8988T (cell line): Measurements from ENCODE around the gene MAML3.
"Not testable (repeated sequence)": the region's sequence is repeated elsewhere in the genome, so short reads cannot be mapped to it uniquely, and the experiment has no call there.

Source experiments
- DNase-seq: peaks from one replicate; pipeline ENCODE4 v3.0.0; 2011

The MAML3 gene

DNA sequence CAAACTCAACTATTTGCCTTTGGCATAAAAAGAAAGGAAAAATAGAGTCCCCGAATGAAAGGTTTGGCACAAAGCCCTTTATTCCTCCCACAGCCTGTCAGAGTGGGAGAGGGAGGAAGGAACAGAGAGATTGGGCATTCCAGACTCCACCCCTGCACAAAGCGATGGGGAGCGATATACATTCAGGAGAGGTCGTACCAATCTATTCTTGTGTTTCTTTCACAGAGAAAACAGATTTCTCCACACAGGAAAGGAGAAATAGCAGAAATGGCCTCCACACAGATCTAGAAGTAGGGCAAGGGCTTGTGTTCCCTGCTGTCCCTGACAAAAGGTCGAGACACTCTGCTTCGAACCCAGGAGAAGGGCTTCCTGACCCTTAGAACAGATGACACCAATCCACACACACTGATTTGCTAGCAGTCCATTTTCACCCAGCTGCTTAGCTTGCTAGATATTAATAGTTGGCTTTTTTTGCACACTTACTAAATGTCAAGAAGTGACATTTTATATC lies 197.4 kb downstream of the MAML3 start:
- DNase-seq: no peak

DNA sequence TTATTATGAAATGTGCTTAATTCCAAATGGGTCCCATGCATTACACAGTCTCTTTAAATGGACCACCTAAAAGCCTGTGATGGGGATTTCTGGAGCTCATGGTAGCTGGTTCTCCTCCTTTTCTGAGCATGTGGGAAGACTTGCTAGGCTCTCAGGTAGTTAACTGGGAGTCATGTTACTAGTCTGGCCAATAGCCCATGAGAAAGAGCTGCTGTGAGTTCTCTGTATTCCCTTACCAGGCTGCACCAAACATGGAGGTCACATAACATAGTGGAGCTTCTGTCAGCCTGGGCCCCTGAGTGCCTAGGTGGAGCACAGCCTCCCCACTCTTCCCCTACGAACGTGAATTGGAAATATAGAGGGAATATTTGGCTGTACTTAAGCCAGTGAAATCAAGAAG lies 198.4 kb downstream of the MAML3 start:
- DNase-seq: no peak

DNA sequence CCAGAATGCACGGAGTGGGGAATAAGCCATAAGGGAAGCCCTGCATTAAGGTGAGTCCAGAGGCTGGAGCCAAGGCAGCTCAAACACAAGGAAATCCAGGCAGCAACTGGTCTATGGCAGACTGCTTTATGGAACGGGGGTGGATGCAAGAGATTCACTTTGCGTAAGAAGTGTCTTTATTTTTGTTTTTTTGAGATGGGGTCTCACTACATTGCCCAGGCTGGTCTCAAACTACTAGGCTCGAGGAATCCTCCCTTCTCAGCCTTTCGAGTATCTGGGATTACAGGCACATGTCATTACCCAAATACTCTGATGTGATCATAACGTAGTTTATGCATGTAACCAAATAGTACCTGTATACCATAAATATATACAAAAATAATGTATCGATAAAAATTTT lies 199.5 kb downstream of the MAML3 start:
- no peak for DNase-seq

DNA sequence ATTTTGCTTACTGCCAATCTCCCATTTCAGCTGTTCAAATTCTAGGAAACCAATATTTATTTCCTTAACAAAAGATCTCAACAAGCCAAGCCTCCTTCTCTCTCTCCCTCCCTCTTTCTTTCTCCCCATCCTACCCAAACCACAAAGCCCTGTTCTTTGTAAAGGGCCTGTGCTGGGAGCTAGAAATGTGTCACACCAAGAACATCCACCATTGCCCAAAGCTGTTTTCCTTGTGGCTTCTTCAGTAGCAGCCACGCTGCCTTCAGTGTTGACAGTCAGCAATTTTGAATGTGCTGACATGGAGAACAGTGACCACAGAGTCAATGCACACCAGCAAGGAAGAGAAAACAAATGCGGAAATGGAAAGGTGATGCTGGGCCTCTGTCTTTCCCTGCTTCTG lies 203.0 kb downstream of the MAML3 start:
- DNase-seq: no peak

DNA sequence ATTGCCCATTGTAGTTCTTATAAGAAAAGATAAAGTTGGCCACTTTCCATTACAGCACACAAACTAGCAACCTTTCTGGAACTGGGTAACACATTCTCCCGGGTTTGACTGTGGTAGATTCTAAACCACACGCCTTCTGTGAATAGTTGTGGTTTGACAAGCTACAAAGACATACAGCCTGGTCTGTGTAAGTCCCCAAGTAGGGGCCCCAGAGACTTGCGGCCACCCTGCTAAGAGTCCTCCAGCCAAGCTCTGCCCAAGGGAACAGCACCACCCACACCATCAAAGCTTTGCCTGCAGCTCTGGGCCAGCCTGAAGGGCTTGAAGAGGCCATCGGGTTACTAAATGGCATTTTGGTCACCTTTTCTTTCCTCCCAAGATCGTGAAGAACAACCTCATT lies 203.4 kb downstream of the MAML3 start:
- DNase-seq: no peak

DNA sequence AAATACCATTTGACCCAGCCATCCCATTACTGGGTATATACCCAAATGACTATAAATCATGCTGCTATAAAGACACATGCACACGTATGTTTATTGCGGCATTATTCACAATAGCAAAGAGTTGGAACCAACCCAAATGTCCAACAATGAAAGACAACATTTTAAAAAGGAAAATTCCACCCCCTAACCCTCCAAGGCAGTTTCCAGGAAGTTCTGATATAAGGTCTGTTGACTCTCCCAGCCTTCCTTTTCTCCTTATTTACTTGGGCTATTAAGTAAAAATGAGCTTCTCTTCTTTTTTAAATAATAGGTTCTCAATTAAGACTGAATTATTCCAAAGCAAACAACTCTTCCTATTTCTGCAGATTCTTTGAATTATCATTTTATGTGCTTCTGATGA lies 209.1 kb downstream of the MAML3 start:
- DNase-seq: not testable (repeated sequence)

DNA sequence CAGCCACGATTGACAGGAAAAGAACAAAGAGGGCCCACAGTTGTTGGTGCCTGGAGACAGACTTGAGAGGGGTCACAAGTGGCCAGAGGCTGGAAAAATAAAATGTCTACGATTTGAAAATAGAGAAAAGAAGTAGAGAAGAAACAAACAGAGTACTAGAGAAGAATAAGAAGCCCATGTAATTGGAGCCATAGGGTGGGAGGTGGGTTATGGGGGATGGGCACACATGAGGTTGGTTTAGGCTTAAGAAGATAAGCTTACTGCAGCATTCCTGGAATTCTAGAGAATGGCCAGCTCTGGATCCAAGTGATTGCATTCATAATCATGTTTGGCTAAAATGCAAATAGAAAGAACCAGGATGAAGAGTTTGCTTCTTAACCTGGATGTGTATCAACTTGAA lies 210.7 kb downstream of the MAML3 start:
- no peak for DNase-seq

DNA sequence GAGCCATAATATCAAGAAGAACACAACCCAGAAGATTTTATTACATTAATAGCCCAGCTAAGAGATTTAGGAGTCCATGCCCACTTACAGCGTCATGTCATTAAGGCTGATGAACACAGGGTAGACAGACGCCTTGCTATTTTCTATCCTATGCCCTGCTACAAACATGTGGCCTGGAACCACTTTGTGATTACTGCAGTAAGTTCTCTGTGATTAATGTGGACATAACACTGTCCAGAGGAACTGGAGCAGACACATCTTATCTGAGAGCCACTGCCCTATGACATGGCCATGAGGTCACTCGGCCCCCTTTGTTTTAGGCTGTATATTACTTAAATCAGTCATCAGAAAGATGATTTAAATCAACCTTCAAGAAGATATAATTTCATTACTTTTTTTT lies 211.7 kb downstream of the MAML3 start:
- DNase-seq: no peak

DNA sequence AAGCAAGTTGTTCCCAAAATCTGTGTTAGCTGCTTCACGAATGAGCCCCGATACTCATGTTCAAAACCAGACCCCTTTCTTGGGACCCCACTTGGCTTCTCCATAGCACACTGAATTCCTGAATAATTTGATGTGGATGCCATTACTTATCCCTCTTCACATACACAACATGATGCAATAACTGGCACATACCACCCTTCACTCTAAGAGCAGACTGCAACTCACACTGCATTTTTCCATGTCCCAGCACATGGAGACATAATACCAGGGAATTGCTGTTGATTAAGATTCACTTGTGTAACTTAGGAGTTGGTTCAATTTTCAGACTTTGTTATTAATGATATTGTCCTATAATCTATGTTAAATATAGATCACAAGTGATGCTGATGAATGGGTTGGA lies 213.4 kb downstream of the MAML3 start:
- no peak for DNase-seq

DNA sequence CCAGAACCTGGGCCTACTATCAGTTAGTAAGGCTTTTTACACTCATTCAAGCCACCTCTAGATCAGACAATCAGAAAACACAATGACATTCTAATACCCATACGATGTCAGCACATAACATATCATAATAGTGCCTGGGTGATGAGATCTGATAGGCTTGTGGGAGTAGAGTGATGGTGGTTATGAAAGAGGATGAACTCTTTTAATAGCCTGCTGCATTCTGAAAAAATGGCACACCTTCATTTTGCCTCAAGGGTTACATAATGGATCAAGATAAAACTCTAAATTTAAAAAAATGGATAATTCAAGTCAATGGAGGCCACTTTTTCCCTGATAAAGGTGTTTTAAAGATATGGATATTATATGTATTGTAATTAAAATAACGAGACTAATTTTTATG lies 215.6 kb downstream of the MAML3 start:
- DNase-seq: no peak

DNA sequence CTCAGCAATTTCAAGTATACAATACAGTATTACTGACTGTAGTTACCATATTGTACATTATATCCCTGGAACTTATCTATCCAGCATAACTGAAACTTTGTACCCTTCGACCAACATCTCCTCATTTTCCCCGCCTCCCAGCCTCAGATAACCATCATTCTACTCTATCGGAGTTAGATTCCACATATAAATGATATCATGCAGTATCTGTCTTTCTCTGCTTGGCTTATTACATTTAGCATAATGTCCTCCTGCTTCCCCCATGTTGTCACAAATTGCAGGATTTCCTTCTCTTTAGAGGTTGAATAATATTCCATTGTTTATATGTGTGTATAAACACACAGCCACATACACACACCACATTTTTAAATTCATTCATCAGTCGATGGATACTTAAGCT lies 218.1 kb downstream of the MAML3 start:
- DNase-seq: no peak

DNA sequence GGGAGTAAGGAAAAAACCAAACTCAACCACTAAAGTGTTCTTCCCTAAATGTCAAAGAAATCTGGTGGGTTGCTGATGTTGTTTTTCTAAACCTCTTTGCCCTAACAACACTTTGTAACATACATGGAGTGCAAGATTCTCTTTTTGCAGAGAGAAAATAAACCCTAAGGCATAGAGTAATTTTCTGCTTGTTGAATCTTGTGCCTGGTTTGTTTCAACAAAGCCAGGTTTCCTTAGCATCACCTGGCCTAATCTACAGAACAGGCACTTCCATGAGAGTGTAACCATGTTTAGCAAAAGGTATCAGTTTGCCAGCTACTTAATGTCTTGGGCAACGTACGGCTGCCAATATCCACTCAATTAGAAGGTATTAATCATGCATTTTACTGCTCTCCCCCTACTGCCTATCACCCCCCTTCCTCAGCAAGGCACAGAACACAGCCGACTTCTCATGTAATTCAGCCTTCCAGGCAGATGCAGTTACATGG lies 219.2 kb downstream of the MAML3 start:
- no peak for DNase-seq

DNA sequence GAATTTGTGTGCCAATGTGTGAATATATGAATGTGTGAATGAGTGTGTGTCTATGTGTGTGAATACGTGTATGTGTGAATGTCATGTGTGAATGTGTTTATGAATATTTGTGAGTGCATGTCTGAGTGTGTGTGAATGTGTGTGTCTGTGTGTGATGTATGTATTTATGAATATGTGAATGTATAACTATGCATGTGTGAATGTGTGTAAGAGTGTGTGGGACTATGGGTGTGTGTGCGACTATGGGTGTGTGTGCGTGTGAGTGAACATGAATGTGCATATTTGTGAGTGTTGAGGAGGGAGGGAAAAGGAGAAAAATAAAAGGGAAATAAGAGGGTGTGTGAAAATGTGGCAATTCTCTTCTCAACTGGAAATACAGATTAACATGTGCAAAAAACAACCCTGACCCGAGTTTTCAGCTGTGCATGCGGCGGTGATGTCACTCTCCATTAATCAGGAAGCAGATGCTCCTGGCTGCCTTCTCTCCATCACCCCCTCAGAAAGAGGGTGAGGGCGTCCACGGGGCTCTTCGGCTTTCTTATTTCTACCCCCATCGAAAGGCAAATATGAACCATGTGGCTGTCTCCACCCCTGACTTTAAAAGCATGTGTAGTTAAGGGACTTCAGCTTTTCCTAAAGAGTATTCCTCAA lies 219.8 kb downstream of the MAML3 start:
- DNase-seq: no peak

DNA sequence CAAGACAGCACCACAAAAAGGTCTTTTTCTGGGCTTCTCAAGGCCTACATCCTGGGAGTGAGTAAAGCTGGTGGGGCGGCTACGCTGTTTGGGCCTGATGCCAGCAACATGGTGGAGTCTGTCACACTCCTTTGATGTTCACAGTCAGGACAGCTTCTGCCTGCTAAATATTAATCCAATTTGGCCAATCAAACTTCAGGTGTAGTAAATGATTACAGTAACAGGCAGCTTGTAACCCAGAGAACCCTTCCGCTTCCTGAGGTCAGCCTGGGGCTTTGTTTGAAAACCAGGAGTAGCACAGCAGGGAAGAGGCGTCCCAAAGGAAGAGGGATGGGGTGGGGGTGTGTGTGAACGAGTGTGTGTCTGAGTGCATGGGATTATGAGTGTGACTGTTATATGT lies 220.4 kb downstream of the MAML3 start:
- DNase-seq: no peak

DNA sequence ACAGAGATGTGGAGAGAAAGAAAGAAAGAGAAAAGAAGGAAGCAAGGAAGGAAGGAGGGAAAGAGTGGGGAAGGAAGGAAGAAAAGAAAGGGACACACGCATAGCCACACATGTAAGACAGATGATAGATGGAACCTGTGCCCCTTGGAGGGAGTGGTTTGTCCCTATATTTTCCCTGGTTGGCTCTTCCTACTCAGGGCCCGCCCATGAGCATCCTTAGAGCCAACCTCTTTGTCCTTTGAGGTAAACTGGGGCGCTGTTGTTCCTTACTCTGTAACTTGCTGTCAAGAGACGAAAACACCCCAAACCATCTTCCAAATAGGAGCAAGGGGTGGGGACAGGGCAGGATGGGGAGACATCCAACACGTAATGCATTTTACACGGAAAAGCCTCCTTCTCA lies 220.9 kb downstream of the MAML3 start:
- DNase-seq: no peak

DNA sequence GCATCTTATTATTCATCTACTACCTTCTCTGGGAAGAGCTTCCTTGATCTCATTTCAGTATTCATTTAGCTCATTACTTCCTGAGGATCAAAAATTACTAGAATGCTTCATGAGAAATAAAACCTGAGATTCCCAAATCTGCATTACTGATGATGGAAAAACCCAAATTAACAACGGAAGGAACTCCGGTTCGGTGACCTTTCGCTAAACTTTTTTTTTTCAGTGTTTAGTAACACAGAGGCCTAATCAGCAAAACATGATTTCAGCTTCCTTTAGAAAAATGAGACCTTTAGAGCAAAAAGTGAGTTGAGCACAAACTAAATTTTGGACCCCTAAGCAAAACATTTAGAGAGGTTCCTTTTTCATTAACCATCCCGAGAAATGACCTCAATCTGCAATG lies 229.2 kb downstream of the MAML3 start:
- DNase-seq: no peak

DNA sequence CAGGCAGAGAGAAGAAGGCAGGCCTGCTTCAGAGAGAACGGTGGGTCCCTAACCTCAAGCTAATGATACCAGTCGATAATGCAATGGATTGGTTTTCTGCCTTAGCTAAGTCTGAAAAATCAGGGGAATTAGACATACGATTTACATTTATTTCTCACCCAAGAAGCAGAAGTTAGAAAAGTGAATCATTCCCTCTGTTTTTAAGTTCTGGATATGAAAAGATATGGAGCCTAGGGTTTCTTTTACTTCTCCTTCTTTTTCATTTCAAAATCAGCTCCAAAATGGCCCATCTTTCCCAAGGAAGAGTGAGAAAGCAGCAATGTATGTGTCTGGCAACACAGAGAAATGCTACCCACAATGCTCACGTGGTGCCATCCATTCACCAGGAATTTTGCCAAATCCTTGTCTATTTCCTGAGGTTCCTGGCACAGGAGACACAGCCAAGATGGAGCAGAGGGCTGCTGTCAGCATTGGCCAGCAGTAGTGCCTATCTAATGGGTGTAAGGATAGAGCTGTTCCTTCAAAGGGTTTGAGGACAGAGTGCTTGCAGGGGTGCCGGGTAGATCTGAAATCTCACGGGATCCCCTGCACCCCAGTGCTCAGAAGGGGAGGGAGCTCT lies 231.5 kb downstream of the MAML3 start:
- DNase-seq: no peak

DNA sequence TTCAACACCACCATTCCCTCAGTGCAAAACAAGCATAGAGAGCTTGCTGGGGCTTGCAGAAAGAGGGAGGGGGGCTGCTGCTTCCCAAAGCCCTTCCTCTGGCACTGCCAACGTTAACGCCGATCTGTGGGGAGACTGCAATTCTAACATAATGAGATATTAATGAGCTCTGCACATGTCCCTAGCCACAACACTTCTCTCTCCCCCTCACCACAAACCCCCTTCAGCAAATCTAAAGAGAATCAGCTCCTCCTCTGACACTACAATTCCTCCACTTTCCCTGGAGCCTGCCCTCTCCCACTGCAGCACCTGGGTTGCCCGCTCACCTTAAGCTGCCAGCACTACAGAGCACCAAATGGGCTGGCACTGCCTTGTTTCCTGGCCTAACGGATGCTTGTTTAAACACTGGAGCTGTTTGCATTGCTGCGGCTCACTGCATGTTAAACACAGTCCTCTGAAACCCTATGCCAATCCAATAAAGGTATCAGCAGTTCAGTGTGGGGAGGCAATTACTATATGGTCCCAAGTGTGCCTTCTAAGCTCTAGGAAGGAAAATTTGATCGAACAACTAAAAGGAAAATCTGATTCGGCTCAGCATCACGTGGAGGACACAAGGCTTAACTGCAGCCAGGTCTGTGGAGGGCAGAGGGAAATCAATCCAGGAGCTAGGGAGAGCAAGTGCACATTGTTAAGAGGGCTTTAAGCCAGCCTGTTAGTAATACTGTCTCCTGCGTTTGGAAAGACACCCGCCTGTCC lies 232.4 kb downstream of the MAML3 start:
- no peak for DNase-seq

DNA sequence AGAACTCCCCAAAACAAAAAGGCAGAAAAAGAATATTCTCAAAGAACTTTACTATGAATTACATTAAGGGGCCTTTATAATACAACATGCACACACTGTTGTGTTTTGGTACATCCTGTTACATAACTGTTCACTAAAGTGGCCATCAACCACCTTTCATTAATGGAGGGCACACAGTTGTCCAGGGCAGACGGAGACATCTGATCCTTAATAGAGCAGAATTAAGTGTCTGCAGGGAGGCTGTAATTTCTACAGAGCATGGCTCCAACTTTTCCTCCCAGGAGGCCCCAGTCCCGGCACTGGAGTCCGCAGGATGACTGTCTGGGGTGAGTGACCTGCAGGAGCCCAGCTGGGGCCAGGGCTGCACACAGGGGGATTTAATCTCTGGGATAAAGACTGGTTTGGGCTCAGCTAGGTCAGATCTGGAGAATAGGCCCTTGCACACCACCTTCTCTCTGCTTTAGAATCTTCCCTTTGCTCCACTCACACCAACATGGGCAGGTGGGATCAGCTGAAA lies 233.4 kb downstream of the MAML3 start:
- no peak for DNase-seq

DNA sequence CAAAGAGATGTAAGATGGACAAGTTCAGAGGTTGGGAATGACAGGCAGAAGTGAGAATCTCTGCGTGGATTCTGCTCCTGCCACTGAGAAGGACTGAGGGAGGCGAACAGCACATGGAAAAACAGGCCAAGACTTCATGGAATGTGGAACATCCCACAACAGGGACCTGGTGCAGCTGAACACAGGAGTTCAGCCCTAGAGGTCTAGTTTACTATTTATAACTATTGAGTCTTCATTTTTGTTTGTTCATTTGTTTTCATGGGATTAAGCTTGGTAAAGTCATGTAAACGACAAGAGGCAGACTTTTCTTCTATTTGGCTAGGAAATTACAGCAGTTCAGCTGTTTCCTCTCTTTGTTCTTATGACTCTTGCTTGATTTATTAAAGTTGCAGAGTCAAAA lies 234.5 kb downstream of the MAML3 start:
- no peak for DNase-seq

DNA sequence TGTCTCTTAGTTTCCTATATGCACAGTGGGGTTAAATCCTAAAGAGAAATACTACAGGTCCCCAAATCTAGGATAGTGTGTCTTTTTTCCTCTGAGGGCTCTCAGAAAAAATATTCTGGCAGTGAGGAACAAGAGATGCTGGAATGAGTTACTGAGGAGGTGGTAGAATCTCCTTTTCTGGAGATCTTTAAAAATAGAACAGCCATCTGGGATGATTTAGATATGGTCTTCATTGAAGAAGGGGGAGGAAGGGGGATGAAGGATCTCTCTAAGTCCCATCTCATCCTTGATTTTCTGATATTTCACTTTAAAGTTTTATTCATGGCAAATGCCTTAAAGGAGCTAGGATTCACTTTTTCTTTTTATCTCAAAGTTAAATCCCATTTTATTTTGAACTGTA lies 235.0 kb downstream of the MAML3 start:
- no peak for DNase-seq

DNA sequence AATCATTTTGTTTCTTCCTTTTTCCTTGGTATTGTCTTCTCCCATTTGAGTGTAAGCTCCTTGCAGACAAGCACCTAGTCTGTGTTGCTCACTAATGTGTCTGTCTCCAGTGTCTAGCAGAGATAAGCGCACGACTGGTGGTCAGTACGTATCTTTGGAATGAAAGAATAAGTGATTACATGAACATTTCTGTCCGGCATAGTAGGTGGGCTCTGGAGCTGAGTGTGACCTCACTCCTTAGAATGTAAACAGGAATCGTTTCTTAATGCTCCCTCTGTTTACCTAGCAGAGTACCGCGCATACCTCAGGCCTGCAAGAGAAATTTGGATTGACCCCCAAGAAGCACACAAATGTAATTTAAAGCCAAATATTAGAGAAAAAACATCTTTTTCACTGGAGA lies 235.4 kb downstream of the MAML3 start:
- no peak for DNase-seq

DNA sequence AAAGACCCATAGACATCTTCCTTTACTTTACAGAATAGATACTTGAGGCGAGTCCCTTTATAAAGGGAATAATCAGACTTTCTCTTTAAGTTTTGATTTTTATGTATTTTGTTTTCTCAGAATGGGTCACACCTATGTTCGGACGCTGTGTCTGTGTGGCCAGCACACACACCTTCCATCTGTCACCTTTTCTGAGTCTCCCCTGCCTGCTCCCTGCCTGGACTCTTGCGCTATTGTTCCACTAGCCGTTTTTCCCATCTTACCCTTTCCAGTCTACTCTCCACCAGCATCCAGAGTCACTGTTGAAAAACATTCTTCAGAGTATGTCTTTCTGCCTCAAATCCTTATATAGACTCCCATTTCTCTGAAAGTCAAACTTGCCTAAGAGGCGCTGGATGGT lies 236.1 kb downstream of the MAML3 start:
- DNase-seq: no peak

DNA sequence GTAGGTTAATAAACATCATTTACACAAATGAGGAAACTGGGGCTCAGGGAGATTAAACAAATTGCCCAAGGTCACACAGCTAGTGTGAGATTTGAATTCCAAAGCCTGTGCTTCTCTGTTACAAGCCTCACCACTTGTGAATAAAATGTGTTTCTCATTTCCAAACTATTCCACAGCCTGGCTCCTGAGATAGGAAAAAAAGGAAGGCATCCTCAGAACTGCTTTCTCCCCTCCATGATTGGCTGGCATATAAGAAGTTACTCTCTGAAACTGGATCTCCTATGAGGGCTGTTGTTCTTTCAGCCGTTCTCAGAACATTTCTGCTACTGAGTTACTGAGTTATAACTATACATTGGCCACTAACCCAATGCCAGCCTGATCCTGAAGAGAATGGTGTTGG lies 237.9 kb downstream of the MAML3 start:
- DNase-seq: no peak
